HL-60 (cell line): Measurements from ENCODE around the gene SPNS3.

ENCODE experiments used
- DNase-seq, 2 experiments: peaks; one replicate each; pipeline ENCODE4 v3.0.0-alpha.2; 2010 to 2020; ENCODE audit warnings: low read depth in 1 of 2, low spot score in 1 of 2
- H3K27ac ChIP-seq: fragments of 250-450 bp; sonication (Bioruptor Pico); replicated peaks from 2 replicates; pipeline ENCODE4 v1.5.1; 2020; ENCODE audit warnings: mild to moderate bottlenecking, moderate library complexity
- H3K27me3 ChIP-seq: fragments of 250-450 bp; sonication (Bioruptor Pico); 2 replicates; pipeline ENCODE4 v1.5.1; 2021; ENCODE audit warnings: mild to moderate bottlenecking, moderate library complexity; ENCODE audit not compliant: insufficient read depth, poor library complexity, severe bottlenecking
- H3K4me3 ChIP-seq: replicated peaks from 2 replicates; pipeline ENCODE4 v1.5.1; 2011; ENCODE audit warnings: mild to moderate bottlenecking, control low read depth, low read length; ENCODE audit not compliant: insufficient read depth
- GABPA ChIP-seq: IDR thresholded peaks from 2 replicates; pipeline ENCODE4 v1.6.1; 2012; ENCODE audit warnings: low read depth
- POLR2AphosphoS5 ChIP-seq: IDR thresholded peaks from 2 replicates; pipeline ENCODE4 v1.6.1; 2012; ENCODE audit warnings: low read depth
- SPI1 ChIP-seq: IDR thresholded peaks from 2 replicates; pipeline ENCODE4 v1.6.1; 2012; ENCODE audit warnings: low read depth, mild to moderate bottlenecking, borderline replicate concordance
- TF ChIP-seq, protein P1 (sequence below): IDR thresholded peaks from one replicate; pipeline ENCODE4 v1.5.1; 2011; ENCODE audit warnings: low read length, control low read depth, inconsistent platforms; ENCODE audit not compliant: insufficient read depth
- TF ChIP-seq, protein P2 (sequence below): IDR thresholded peaks from 2 replicates; pipeline ENCODE4 v1.6.1; 2012; ENCODE audit warnings: low read depth; ENCODE audit not compliant: insufficient replicate concordance

Gene SPNS3

DNA sequence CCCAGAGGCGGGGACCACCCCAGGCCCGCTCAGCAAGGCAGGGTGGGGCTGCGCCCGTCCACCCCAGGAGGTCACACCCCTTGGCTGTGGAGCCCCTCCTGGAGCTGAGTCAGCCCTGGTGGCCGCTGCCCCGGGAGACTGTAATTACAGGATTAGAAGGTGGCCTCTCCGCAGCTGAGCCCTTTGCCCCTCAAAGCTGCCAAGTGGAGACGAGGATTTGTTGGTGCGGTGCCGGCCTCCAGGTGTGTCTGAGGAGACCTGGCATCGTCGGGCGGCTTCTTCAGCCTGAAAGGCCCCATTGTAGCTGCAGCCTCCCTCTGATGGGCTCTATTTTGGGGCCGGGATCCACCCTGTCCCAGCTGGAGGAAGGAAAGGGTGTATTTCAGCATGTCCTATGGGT lies 42.3 kb downstream of the SPNS3 start:
- no peak overlapping the region for H3K4me3 ChIP-seq
- TF ChIP-seq, protein P1, sequence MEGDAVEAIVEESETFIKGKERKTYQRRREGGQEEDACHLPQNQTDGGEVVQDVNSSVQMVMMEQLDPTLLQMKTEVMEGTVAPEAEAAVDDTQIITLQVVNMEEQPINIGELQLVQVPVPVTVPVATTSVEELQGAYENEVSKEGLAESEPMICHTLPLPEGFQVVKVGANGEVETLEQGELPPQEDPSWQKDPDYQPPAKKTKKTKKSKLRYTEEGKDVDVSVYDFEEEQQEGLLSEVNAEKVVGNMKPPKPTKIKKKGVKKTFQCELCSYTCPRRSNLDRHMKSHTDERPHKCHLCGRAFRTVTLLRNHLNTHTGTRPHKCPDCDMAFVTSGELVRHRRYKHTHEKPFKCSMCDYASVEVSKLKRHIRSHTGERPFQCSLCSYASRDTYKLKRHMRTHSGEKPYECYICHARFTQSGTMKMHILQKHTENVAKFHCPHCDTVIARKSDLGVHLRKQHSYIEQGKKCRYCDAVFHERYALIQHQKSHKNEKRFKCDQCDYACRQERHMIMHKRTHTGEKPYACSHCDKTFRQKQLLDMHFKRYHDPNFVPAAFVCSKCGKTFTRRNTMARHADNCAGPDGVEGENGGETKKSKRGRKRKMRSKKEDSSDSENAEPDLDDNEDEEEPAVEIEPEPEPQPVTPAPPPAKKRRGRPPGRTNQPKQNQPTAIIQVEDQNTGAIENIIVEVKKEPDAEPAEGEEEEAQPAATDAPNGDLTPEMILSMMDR: no peak
- TF ChIP-seq, protein P2, sequence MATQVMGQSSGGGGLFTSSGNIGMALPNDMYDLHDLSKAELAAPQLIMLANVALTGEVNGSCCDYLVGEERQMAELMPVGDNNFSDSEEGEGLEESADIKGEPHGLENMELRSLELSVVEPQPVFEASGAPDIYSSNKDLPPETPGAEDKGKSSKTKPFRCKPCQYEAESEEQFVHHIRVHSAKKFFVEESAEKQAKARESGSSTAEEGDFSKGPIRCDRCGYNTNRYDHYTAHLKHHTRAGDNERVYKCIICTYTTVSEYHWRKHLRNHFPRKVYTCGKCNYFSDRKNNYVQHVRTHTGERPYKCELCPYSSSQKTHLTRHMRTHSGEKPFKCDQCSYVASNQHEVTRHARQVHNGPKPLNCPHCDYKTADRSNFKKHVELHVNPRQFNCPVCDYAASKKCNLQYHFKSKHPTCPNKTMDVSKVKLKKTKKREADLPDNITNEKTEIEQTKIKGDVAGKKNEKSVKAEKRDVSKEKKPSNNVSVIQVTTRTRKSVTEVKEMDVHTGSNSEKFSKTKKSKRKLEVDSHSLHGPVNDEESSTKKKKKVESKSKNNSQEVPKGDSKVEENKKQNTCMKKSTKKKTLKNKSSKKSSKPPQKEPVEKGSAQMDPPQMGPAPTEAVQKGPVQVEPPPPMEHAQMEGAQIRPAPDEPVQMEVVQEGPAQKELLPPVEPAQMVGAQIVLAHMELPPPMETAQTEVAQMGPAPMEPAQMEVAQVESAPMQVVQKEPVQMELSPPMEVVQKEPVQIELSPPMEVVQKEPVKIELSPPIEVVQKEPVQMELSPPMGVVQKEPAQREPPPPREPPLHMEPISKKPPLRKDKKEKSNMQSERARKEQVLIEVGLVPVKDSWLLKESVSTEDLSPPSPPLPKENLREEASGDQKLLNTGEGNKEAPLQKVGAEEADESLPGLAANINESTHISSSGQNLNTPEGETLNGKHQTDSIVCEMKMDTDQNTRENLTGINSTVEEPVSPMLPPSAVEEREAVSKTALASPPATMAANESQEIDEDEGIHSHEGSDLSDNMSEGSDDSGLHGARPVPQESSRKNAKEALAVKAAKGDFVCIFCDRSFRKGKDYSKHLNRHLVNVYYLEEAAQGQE: no peak
- TF ChIP-seq SPI1 (no peak), GABPA (no peak), POLR2AphosphoS5 (no peak)
- H3K27me3 ChIP-seq: no peaks in the 10 kb centered on the region
- no peak overlapping the region for H3K27ac ChIP-seq
- no peak for DNase-seq

DNA sequence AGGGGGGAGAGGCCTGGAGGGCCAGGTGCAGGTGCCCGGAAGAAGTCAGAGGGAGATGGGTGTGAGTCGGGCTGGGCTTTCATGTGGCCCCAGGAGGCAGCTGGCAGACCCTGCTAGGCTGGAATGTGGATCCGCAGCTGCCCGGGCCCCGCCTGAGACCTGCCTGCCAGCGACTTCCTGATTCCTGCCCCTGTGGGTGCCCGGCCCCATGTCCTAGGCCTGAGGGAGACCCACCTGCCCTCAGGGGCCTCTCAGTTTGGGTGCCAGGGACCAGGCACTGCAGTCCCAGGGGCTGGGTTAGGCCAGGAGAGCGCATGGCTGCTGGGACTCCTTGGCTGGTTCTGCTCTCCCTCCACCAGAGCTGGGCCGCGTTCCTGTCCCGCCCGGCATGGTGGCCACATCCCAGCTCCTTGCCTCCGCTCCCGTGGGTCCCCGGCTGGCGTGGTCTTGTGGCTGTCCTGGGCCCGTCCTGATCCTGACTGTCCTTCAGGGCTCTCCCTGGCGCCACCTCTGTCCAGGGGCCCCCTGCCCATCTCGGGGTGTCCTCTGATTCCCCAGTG lies 42.9 kb downstream of the SPNS3 start:
- no peaks in the 10 kb centered on the region for H3K27me3 ChIP-seq
- no peak overlapping the region for H3K27ac ChIP-seq
- H3K4me3 ChIP-seq: no peak overlapping the region
- no peak for DNase-seq
- TF ChIP-seq POLR2AphosphoS5: no peak
- TF ChIP-seq SPI1: no peak
- no peak for TF ChIP-seq GABPA
- TF ChIP-seq, protein P2: no peak
- TF ChIP-seq, protein P1: no peak

DNA sequence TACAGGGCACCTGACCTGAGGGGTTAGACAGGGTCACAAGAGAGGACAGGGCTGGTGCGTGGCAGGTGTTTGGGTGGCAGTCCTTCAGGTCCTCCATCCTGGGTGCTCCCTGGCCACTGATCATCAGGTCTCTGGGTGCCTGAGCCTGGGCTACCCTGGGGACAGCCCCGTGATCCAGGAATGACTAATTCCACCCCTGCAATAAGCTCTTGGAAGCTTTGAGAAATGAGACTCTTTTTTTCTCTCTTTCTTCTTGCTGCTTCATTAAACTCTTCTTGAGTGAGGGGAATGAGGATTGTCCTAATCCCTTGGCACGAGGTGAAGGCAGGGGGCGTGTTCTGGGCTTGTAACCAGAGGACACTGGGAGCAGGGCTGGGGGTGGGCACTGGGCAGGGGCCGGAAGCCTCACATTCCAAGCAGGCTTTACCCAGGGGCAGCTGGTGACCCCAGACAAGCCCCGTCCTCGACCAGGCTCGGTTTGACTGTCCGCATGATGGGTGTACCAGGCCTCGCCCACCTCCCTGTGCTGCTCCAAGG lies 43.6 kb downstream of the SPNS3 start:
- DNase-seq: no peak
- Histone ChIP-seq H3K27me3 (no peaks in the 10 kb centered on the region), H3K27ac (no peak overlapping the region), H3K4me3 (no peak overlapping the region)
- TF ChIP-seq, protein P1: no peak
- TF ChIP-seq SPI1: no peak
- no peak for TF ChIP-seq GABPA
- TF ChIP-seq, protein P2: no peak
- TF ChIP-seq POLR2AphosphoS5: no peak
